GM21526 (cell line): ENCODE measurements around the gene SYT11.

Experiments used
- ATAC-seq: cut with Tn5 transposase; IDR thresholded peaks from one replicate; pipeline ENCODE4 v1.9.1; 2021; ENCODE audit warnings: moderate library complexity; ENCODE audit not compliant: unreplicated experiment, low FRiP score

SYT11 gene

GRCh38 chr1:155859881-155860871 lies 809 bp downstream of the SYT11 start:
- peak; percentile 11 for ATAC-seq

- no peak for ATAC-seq
Measured at GRCh38 chr1:155860970-155861510, 1.7 kb downstream of the SYT11 start.

GRCh38 chr1:155861896-155862295 lies 2.5 kb downstream of the SYT11 start:
- no peak for ATAC-seq

- no peak for ATAC-seq
Measured at GRCh38 chr1:155864393-155864792, 5.0 kb downstream of the SYT11 start.

GRCh38 chr1:155867766-155868165 lies 8.4 kb downstream of the SYT11 start:
- no peak for ATAC-seq

- ATAC-seq = no peak
Measured at GRCh38 chr1:155871390-155871789, 12.0 kb downstream of the SYT11 start.

- no peak for ATAC-seq
Measured at GRCh38 chr1:155872527-155872926, 13.2 kb downstream of the SYT11 start.

GRCh38 chr1:155873860-155874259 lies 14.5 kb downstream of the SYT11 start:
- no peak for ATAC-seq

- no peak for ATAC-seq
Measured at GRCh38 chr1:155877945-155878344, 18.6 kb downstream of the SYT11 start.

GRCh38 chr1:155880251-155880650 lies 20.9 kb downstream of the SYT11 start:
- ATAC-seq = no peak

GRCh38 chr1:155880950-155881349 lies 21.6 kb downstream of the SYT11 start:
- ATAC-seq = no peak

GRCh38 chr1:155882235-155882634 lies 22.9 kb downstream of the SYT11 start:
- no peak for ATAC-seq

- ATAC-seq = no peak
Measured at GRCh38 chr1:155882766-155883165, 23.4 kb downstream of the SYT11 start.

- no peak for ATAC-seq
Measured at GRCh38 chr1:155884031-155884960, 24.9 kb downstream of the SYT11 start.

GRCh38 chr1:155884982-155885381 lies 25.6 kb downstream of the SYT11 start:
- no peak for ATAC-seq

- no peak for ATAC-seq
Measured at GRCh38 chr1:155888481-155888880, 29.1 kb downstream of the SYT11 start.

GRCh38 chr1:155889566-155889965 lies 30.2 kb downstream of the SYT11 start:
- ATAC-seq = no peak

- no peak for ATAC-seq
Measured at GRCh38 chr1:155890251-155890650, 30.9 kb downstream of the SYT11 start.

GRCh38 chr1:155892796-155893195 lies 33.4 kb downstream of the SYT11 start:
- no peak for ATAC-seq

- ATAC-seq = no peak
Measured at GRCh38 chr1:155893389-155894142, 34.2 kb downstream of the SYT11 start.
